HG02610 (cell line): ENCODE results near the gene NIFK.
A peak's percentile ranks its signal among the peaks of the same experiment; 100 is the strongest.
"Not testable (repeated sequence)": the region's sequence is repeated elsewhere in the genome, so short reads cannot be mapped to it uniquely, and the experiment has no call there.

Experiments
- ATAC-seq: cut with Tn5 transposase; IDR thresholded peaks from one replicate; pipeline ENCODE4 v1.9.1; 2021; ENCODE audit warnings: mild to moderate bottlenecking, moderate library complexity; ENCODE audit not compliant: unreplicated experiment

The NIFK gene

GRCh38 chr2:121735518-121736074 is 1.1 kb downstream of the NIFK start:
- ATAC-seq: no peak

- not testable (repeated sequence) for ATAC-seq
Observed at GRCh38 chr2:121734544-121734943, 2.1 kb downstream of the NIFK start.

- no peak for ATAC-seq
Observed at GRCh38 chr2:121731366-121731765, 5.3 kb downstream of the NIFK start.

GRCh38 chr2:121727950-121728349 is 8.7 kb downstream of the NIFK start:
- ATAC-seq: no peak

GRCh38 chr2:121727332-121727731 is 9.3 kb downstream of the NIFK start:
- no peak for ATAC-seq

- ATAC-seq: no peak
Observed at GRCh38 chr2:121723316-121723715, 13.4 kb downstream of the NIFK start.

GRCh38 chr2:121722479-121722878 is 14.2 kb downstream of the NIFK start:
- no peak for ATAC-seq

GRCh38 chr2:121721926-121722325 is 14.7 kb downstream of the NIFK start:
- ATAC-seq: no peak

- ATAC-seq: no peak
Observed at GRCh38 chr2:121717529-121717928, 19.1 kb downstream of the NIFK start.

- ATAC-seq: no peak
Observed at GRCh38 chr2:121716126-121716525, 20.5 kb downstream of the NIFK start.

GRCh38 chr2:121711481-121711880 is 25.2 kb downstream of the NIFK start:
- not testable (repeated sequence) for ATAC-seq

- ATAC-seq: no peak
Observed at GRCh38 chr2:121710470-121711170, 26.1 kb downstream of the NIFK start.

- no peak for ATAC-seq
Observed at GRCh38 chr2:121709776-121710469, 26.8 kb downstream of the NIFK start.

- no peak for ATAC-seq
Observed at GRCh38 chr2:121707920-121708361, 28.7 kb downstream of the NIFK start.

- no peak for ATAC-seq
Observed at GRCh38 chr2:121707344-121707919, 29.2 kb downstream of the NIFK start.

GRCh38 chr2:121705958-121706357 is 30.7 kb downstream of the NIFK start:
- no peak for ATAC-seq

- no peak for ATAC-seq
Observed at GRCh38 chr2:121705390-121705789, 31.3 kb downstream of the NIFK start.

- not testable (repeated sequence) for ATAC-seq
Observed at GRCh38 chr2:121701761-121702160, 34.9 kb downstream of the NIFK start.

- ATAC-seq: peak; percentile 99
Observed at GRCh38 chr2:121699421-121700333, 37.0 kb downstream of the NIFK start.

- ATAC-seq: no peak
Observed at GRCh38 chr2:121698318-121698930, 38.3 kb downstream of the NIFK start.
